B cell (primary cell): ENCODE data around the gene KIAA1586. TPM values are rescaled to one million over a fixed set of nuclear protein-coding genes. Genes with fewer than 3 reads are reported as not detected.

Experiments used
- ATAC-seq: fragments of 200-7000 bp; cut with Tn5 transposase; one replicate; pipeline ENCODE4 v1.10.0; 2021; ENCODE audit warnings: low read depth, mild to moderate bottlenecking, moderate number of reproducible peaks, moderate library complexity
- CTCF ChIA-PET: fragments of 350-600 bp; sonication (Branson Sonifier 250); formaldehyde crosslinking; loops from one replicate; lab custom pipeline; 2021; ENCODE audit warnings: antibody characterized with exemption, inconsistent platforms; lab: Charles Lee
- POLR2A ChIA-PET: fragments of 350-600 bp; sonication (Branson Sonifier 250); formaldehyde crosslinking; loops from one replicate; lab custom pipeline; 2021; ENCODE audit warnings: antibody characterized with exemption; lab: Charles Lee
- DNase-seq: peaks from one replicate; pipeline ENCODE4 v3.0.0; 2013
- H2AFZ ChIP-seq: 2 replicates; pipeline ENCODE4 v1.6.1; 2012; ENCODE audit warnings: mild to moderate bottlenecking, low read depth, low read length; ENCODE audit not compliant: insufficient read depth, poor library complexity, severe bottlenecking
- H3K27ac ChIP-seq, 2 donors: 1 replicate in 1 of 2; 2 replicates in 1 of 2; pipeline ENCODE4 v1.5.1; 2012 to 2013; ENCODE audit warnings: low read length in 2 of 2, mild to moderate bottlenecking in 2 of 2, moderate library complexity in 1 of 2
- H3K27me3 ChIP-seq, 4 experiments: fragments of 200-600 bp in 1 of 4; sonication (generic) in 1 of 4; replicated peaks in 1 of 4; 1 replicate in 2 of 4; 2 replicates in 2 of 4; pipeline versions ENCODE4 v1.6.1 to v1.7.0; 2013 to 2016; ENCODE audit warnings: low read length in 3 of 4, mild to moderate bottlenecking in 2 of 4, mixed read lengths in 1 of 4, moderate library complexity in 1 of 4; ENCODE audit not compliant: insufficient read depth in 4 of 4, control insufficient read depth in 3 of 4; ENCODE audit errors: control extremely low read depth in 1 of 4
- H3K36me3 ChIP-seq, 2 experiments: replicated peaks in 1 of 2; 1 replicate in 1 of 2; 2 replicates in 1 of 2; pipeline versions ENCODE4 v1.6.1 to v1.7.1; 2013; ENCODE audit warnings: low read length in 1 of 2; ENCODE audit not compliant: insufficient read depth in 2 of 2, control insufficient read depth in 1 of 2; ENCODE audit errors: control extremely low read depth in 1 of 2, extremely low read depth in 1 of 2
- H3K4me1 ChIP-seq, 2 donors: fragments of 200-600 bp in 1 of 2; sonication (generic) in 1 of 2; 1 replicate in 1 of 2; 2 replicates in 1 of 2; pipeline versions ENCODE4 v1.5.1 to v1.6.1; 2013 to 2017; ENCODE audit warnings: low read length in 2 of 2; ENCODE audit not compliant: control insufficient read depth in 2 of 2, insufficient read depth in 2 of 2
- H3K4me2 ChIP-seq: replicated peaks from 2 replicates; pipeline ENCODE3; 2012; ENCODE audit warnings: mild to moderate bottlenecking, low read depth, low read length; ENCODE audit not compliant: poor library complexity, severe bottlenecking
- H3K4me3 ChIP-seq, 5 experiments: fragments of 200-600 bp in 1 of 5; sonication (generic) in 1 of 5; 1 replicate in 3 of 5; 2 replicates in 2 of 5; pipeline versions ENCODE4 v1.5.1 to v1.7.0; 2011 to 2016; ENCODE audit warnings: low read length in 4 of 5, mild to moderate bottlenecking in 4 of 5, low read depth in 2 of 5, control low read depth in 1 of 5, moderate library complexity in 1 of 5; ENCODE audit not compliant: insufficient read depth in 1 of 5; ENCODE audit errors: control extremely low read depth in 1 of 5, extremely low read depth in 1 of 5
- H3K79me2 ChIP-seq: fragments of 200-600 bp; sonication (generic); one replicate; pipeline ENCODE4 v1.6.0; 2016; ENCODE audit warnings: low read length; ENCODE audit not compliant: control insufficient read depth, insufficient read depth
- H3K9ac ChIP-seq: fragments of 200-600 bp; sonication (generic); 2 replicates; pipeline ENCODE4 v1.6.1; 2017; ENCODE audit warnings: mild to moderate bottlenecking, low read length, moderate library complexity
- H3K9me3 ChIP-seq, 3 donors: one replicate each; pipeline versions ENCODE4 v1.6.1 to v1.7.1; 2013; ENCODE audit warnings: low read length in 2 of 3; ENCODE audit not compliant: control insufficient read depth in 2 of 3, insufficient read depth in 1 of 3; ENCODE audit errors: control extremely low read depth in 1 of 3
- H4K20me1 ChIP-seq: 2 replicates; pipeline ENCODE4 v1.6.0; 2012; ENCODE audit warnings: mild to moderate bottlenecking, low read length; ENCODE audit not compliant: insufficient read depth, control insufficient read depth, poor library complexity, severe bottlenecking
- H3K27ac Mint-ChIP-seq: one replicate; pipeline ENCODE4 v1.8.0; 2021; ENCODE audit warnings: mixed read lengths
- H3K27me3 Mint-ChIP-seq: one replicate; pipeline ENCODE4 v1.8.0; 2021; ENCODE audit warnings: mixed read lengths
- H3K4me1 Mint-ChIP-seq: one replicate; pipeline ENCODE4 v1.8.0; 2021; ENCODE audit warnings: mixed read lengths
- H3K4me3 Mint-ChIP-seq: one replicate; pipeline ENCODE4 v1.8.0; 2021; ENCODE audit warnings: mixed read lengths
- H3K9me3 Mint-ChIP-seq: one replicate; pipeline ENCODE4 v1.8.0; 2022; ENCODE audit warnings: mixed read lengths; ENCODE audit not compliant: insufficient read depth
- CTCF ChIP-seq: fragments of 200-600 bp; IDR thresholded peaks from one replicate; pipeline ENCODE4 v1.8.0; 2022; ENCODE audit warnings: antibody characterized with exemption, mild to moderate bottlenecking
- EZH2 ChIP-seq: IDR thresholded peaks from 2 replicates; pipeline ENCODE4 v1.6.1; 2012; ENCODE audit warnings: borderline replicate concordance, low read depth, mild to moderate bottlenecking, moderate library complexity, low read length; ENCODE audit not compliant: insufficient read depth, poor library complexity, severe bottlenecking
- WGBS: methylation state at CpG from one replicate; pipeline ENCODE4 v1.1.5; 2013; ENCODE audit warnings: missing lambda C conversion rate; ENCODE audit not compliant: insufficient coverage; 5-methylcytosine and 5-hydroxymethylcytosine counted together
- intact Hi-C: fragments of 100-400 bp; cut with micrococcal nuclease; formaldehyde crosslinking; loops from one replicate; pipeline ENCODE4 v1.10.0; 2022
- polyA plus RNA-seq: library from polyadenylated mRNA; depleted of rRNA; stranded (reverse); fragments of >200 nt; gene quantifications from 2 replicates; pipeline ENCODE4 v1.2.3, GENCODE V29; 2012
- total RNA-seq, 2 donors: library from RNA; stranded (reverse); fragments of 120-200 nt in 1 of 2; gene quantifications; 1 replicate in 1 of 2; 2 replicates in 1 of 2; pipeline versions ENCODE4 v1.2.3 to v1.2.4, GENCODE V29; 2013 to 2022

The KIAA1586 gene
- total and polyA plus RNA-seq, 2 donors (not counting 1 experiment from before 2014, with no cell fraction given), result 1.2 to 16.3 TPM

- H3K27me3 Mint-ChIP-seq, result no peaks in the 10 kb centered on the region
- peaks cover 45% of the 10 kb centered on the region for H3K4me1 Mint-ChIP-seq
- ATAC-seq (no peak), DNase-seq (no peak)
- Histone ChIP-seq H3K27ac (no peak overlapping the region), H3K27me3 (no peaks in the 10 kb centered on the region), H3K4me3 (no peak overlapping the region), H3K79me2 (peaks cover 79% of the 10 kb centered on the region), H3K9me3 (no peaks in the 10 kb centered on the region), H4K20me1 (peaks cover 52% of the 10 kb centered on the region), H3K9ac (no peak overlapping the region), H3K4me2 (no peak overlapping the region), H3K36me3 (peaks cover 14 to 37% of the 10 kb centered on the region in 2 experiments), H2AFZ (no peak overlapping the region), H3K4me1 (peaks cover 6 to 14% of the 10 kb centered on the region in 2 donors)
- WGBS, result no CpG with 5 or more reads among the region's 1 CpG
- ChIA-PET POLR2A (no interaction called here), CTCF (interaction anchor here (0.6 kb wide), 1 partner anchor 446 kb away, joined by 4 read pairs; no protein-coding TSS in a partner anchor)
- TF ChIP-seq EZH2 (no peak), CTCF (no peak)
- no peak overlapping the region for H3K4me3 Mint-ChIP-seq
- H3K9me3 Mint-ChIP-seq, result no peaks in the 10 kb centered on the region
- H3K27ac Mint-ChIP-seq, result no peak overlapping the region
- intact Hi-C loops, result no loop called here
These were observed 48.2 kb downstream of the KIAA1586 start for GRCh38 chr6:57094689-57095088.

GRCh38 chr6:57097596-57097995, 51.1 kb downstream of the KIAA1586 start:
- Histone ChIP-seq H3K4me2 (no peak overlapping the region), H3K36me3 (peaks cover 20 to 60% of the 10 kb centered on the region in 2 experiments), H4K20me1 (peaks cover 70% of the 10 kb centered on the region), H3K4me1 (peaks cover 0 to 6% of the 10 kb centered on the region in 2 donors), H3K79me2 (peaks cover 85% of the 10 kb centered on the region), H3K27ac (no peak overlapping the region), H3K9ac (no peak overlapping the region), H2AFZ (no peak overlapping the region), H3K27me3 (no peaks in the 10 kb centered on the region), H3K9me3 (no peaks in the 10 kb centered on the region), H3K4me3 (no peak overlapping the region)
- DNase-seq, result no peak
- POLR2A ChIA-PET, result no interaction called here
- no peaks in the 10 kb centered on the region for H3K9me3 Mint-ChIP-seq
- no peak overlapping the region for H3K27ac Mint-ChIP-seq
- WGBS, result no CpG with 5 or more reads among the region's 1 CpG
- CTCF ChIA-PET, result no interaction called here
- no peaks in the 10 kb centered on the region for H3K27me3 Mint-ChIP-seq
- no peak for TF ChIP-seq CTCF
- TF ChIP-seq EZH2, result no peak
- H3K4me1 Mint-ChIP-seq, result peaks cover 32% of the 10 kb centered on the region
- ATAC-seq, result no peak
- no peak overlapping the region for H3K4me3 Mint-ChIP-seq
- intact Hi-C loops, result no loop called here
